ENCODE results near the gene TBC1D22A.

The TBC1D22A gene

DNA sequence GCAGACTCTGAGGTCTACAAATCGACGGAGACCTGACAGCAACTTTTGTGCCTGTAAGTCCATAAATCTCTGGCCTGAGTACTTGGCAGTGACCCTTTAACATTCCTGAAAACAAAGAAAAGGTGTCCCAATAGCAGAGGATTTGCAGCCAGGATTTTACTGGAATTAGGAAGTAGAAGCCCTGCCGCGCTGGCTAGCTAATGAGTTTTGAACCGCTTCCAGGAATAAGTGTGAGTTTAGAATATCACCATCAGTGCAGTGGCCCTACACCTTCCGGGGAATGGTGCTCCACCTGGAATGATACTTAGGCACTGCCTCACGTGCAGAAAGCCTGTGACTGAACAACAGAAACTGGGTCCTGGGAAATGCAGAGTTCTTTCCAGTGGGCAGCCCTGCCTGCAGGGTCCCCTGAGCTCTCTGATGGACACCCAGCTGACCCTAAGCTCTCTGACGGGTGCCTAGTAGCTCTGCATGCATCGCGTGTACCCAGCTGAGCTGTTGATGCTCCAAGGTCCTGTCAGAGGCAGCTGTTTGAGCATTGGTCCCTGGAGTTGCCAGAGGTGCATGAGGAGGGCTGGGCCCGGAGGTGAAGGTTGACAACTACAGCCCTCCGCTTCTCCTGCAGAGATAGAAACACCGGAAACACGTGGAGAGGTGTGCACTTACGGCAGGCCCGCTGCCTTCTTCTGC lies 380.9 kb downstream of the TBC1D22A start:
- no peak for DNase-seq (ENCODE audit: low spot score)

GRCh38 chr22:47144076-47144765 lies 381.8 kb downstream of the TBC1D22A start:
- DNase-seq (ENCODE audit: low spot score): no peak

DNA sequence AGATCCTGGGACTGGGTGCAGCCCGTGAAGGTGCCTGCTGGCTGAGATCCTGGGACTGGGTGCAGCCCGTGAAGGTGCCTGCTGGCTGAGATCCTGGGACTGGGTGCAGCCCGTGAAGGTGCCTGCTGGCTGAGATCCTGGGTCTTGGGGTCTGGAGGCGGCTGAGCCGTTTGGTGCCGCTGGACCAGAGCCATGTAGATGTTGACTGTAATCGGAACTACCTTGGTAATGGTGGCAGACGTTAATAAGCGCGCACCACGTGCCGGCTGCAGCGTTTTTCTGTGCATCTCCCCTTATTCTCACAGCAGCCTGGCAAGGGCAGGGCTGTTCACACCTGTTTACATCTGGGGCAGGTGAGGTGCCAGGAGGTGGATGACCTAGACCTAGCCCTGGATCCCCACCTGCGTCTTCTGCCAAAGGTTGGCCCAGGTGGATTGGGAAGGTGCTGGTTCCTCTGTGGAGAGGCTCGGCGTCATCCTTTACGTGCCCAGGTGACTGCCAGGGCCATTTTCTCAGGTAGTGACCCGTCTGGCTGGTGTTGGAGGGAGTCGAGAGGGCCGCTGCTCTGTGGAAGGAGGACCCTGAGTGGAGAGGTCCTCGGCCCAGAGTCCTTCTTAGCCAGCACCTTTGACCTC lies 382.5 kb downstream of the TBC1D22A start:
- no peak for DNase-seq (ENCODE audit: low spot score)

DNA sequence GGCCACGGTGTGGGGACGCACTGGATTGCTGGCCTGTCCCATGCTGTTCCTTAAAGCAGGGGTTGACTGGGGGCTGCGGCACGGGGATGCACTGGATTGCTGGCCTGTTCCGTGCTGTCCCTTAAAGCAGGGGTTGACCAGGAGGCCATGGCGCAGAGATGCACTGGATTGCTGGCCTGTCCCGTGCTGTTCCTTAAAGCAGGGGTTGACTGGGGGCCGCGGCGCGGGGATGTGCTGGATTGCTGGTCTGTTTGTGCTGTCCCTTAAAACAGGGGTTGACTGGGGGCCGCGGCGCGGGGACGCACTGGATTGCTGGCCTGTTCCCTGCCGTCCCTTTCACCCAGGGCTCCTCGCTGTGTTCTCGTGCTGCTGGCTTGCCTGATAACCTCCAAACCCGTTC lies 383.4 kb downstream of the TBC1D22A start:
- DNase-seq (ENCODE audit: low spot score): no peak

DNA sequence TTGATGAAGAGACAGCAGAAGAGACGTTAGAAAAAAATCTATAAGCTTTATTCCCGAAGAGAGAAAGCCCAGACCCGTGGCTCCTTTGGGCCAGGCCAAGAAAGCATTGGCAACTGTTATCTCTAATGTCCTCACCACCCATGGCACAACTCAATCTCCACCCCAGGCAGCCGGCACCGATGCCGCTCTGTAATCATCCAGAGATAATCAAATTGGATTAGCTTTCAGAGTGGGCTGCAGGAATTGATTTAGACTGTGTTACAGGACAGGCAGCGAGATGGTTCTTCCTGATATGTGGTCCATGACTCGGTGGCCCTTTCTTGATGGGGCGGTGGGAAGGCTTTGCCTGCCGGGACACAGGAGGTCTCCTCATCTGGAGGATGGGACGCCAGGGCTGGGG lies 383.9 kb downstream of the TBC1D22A start:
- DNase-seq (ENCODE audit: low spot score): no peak

DNA sequence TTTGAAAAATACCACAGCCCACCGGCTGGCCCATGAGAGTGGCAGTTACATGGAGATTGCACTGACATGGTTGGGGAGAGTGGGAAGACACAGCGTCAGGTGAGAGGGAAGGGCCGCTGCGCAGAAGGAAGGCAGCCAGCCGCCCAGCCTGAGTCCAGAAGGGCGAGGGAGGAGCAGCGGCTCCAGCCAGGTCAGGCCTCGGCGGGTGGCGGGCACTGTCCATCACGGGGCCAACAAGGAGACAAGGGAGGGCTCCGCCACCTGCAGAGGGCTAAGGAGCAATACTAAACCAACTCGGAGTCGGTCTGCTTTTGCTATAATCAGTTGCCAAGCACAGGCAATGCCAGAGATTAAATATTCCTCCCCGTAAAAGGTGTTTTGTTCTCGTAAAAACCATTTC lies 384.5 kb downstream of the TBC1D22A start:
- no peak for DNase-seq (ENCODE audit: low spot score)

DNA sequence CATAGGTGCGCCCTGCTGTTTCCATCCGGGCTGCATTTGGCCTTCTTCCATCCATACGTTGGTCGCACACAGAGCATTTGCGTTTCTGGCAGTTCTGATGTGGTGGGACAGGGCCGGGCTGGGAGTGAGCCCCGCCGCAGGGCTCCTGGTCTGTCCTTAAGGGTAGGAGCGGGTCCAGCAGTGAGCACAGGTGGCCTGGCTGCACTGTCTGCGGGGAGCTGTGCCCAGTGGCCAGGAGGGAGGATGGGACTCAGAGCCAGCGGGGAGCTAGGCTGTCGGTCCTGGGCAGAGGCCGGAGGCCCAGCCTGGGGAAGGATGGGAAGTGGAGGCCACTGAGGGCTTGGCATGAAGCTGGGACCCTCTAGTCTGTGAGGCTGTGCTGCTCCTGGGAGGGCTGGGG lies 385.1 kb downstream of the TBC1D22A start:
- no peak for DNase-seq (ENCODE audit: low spot score)

DNA sequence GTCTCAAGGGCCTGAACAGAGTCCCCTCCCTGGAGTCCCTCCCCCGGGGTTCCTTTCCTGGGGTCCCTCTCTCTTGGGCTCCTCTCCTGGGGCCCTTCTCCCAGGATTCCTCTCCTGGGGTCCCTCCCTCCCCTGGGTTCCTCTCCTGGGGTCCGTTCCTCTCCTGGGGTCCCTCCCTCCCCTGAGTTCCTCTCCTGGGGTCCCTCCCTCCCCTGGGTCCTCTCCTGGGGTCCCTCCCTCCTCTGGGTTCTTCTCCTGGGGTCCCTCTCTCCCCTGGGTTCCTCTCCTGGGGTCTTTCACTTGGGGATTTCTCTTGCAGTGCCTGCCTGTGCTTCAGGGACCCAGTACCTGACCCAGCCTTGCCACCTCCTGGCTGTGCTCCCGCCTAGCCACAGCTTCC lies 386.1 kb downstream of the TBC1D22A start:
- no peak for DNase-seq (ENCODE audit: low spot score)

GRCh38 chr22:47148956-47149728 lies 386.7 kb downstream of the TBC1D22A start:
- DNase-seq (ENCODE audit: low spot score): no peak

GRCh38 chr22:47149976-47150375 lies 387.5 kb downstream of the TBC1D22A start:
- DNase-seq (ENCODE audit: low spot score): no peak

- DNase-seq (ENCODE audit: low spot score): no peak
Measured at GRCh38 chr22:47150426-47150825, 388.0 kb downstream of the TBC1D22A start.

- DNase-seq (ENCODE audit: low spot score): no peak
Measured at GRCh38 chr22:47151064-47151463, 388.6 kb downstream of the TBC1D22A start.

GRCh38 chr22:47151490-47151889 lies 389.0 kb downstream of the TBC1D22A start:
- peak; percentile 63 for DNase-seq (ENCODE audit: low spot score)

DNA sequence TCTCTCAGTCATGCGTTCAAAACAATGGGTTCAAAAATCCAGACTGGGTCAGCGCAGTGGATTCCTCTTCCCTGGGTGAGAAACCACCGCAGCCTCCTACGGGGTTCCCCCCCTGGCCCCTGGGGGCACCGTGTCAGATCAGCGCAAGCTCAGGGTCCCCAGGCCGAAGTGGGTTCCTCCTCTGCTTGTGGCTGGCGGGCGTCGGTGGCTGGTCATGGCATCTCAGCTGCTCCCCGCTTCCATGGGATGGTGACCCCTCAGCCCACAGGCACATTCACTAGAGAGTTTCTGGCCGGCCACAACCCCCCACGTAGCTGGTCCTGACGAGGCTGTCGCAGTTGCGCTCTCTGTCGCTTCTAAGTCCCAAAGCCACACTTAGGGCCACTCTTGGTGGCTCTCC lies 389.8 kb downstream of the TBC1D22A start:
- DNase-seq (ENCODE audit: low spot score): no peak

DNA sequence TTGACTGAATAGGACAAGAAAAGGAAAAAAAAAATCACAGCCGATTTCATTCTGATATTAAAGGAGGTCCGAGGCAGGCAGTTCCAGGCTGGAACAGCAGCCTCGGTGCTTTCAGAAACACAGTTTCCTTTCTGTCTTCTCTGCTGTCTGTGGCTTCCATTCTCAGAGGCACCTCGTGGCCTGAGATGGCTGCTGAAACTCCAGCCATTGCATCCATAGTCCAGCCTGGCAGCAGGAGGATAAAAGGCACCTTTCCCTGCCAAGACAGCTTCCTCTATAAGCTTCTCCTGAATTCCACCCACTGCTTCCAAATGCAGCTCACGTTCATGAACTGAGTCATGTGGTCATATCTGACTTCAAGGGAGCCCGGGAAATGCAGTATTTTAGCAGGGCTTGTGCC lies 390.5 kb downstream of the TBC1D22A start:
- no peak for DNase-seq (ENCODE audit: low spot score)

DNA sequence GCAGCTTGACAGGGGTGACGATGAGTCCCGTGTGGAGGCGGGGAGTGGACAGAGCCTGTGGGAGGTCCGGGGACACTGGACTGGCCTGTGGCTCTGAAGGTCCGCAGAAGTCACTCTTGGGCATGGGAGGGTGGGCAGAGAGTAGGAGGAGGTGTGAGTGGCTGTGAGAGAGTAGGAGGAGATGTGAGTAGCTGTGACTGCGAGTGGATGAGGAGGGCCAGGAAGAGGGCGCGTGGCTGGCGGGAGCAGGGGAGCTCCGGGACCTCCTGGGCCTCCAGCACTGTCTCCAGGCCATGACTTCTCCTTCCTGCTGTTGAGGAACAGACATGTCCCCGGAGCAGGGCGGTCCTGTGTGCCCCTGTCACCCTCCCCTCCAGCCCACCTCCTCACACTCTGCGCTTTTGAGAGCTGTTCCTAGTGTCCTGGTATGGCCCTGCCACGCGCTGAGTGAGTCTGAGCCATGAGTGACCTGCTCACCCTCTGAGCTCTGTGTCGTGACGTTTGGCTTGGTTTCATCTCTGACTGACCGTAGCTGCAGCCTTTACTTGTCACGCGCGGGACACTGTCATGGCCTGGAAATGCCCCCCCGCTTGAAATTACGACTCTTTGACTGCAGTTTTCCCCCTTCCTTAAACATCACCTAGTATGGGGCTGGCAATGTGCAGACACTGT lies 391.5 kb downstream of the TBC1D22A start:
- DNase-seq (ENCODE audit: low spot score): no peak

- DNase-seq (ENCODE audit: low spot score): peak; percentile 41
Measured at GRCh38 chr22:47154621-47155081, 392.2 kb downstream of the TBC1D22A start.

GRCh38 chr22:47155131-47155885 lies 392.9 kb downstream of the TBC1D22A start:
- no peak for DNase-seq (ENCODE audit: low spot score)

GRCh38 chr22:47155912-47156311 lies 393.5 kb downstream of the TBC1D22A start:
- no peak for DNase-seq (ENCODE audit: low spot score)

GRCh38 chr22:47156352-47157092 lies 394.1 kb downstream of the TBC1D22A start:
- no peak for DNase-seq (ENCODE audit: low spot score)

GRCh38 chr22:47157093-47157420 lies 394.6 kb downstream of the TBC1D22A start:
- no peak for DNase-seq (ENCODE audit: low spot score)

All from kidney capillary endothelial cell (primary cell).